ENCODE results near the gene PDHA1. TPM values are rescaled to one million over a fixed set of nuclear protein-coding genes. Genes with fewer than 3 reads are reported as not detected.

PDHA1 gene
- total and polyA plus RNA-seq, 2 experiments from 2014 or later: 77.3 to 257 TPM

- TF ChIP-seq CTCF (conservative IDR thresholded peaks at IDR 0.05; ENCODE audit: low read depth in 2 of 2) (no peak), NANOG (IDR thresholded peaks at IDR 0.05; ENCODE audit: borderline replicate concordance) (no peak), ZNF331 (CRISPR knock-in tag; IDR thresholded peaks at IDR 0.05; ENCODE audit: low read depth) (no peak), JUNB (IDR thresholded peaks at IDR 0.05; ENCODE audit: unreplicated experiment) (no peak)
These were observed 34.1 kb downstream of the PDHA1 start (continued) for GRCh38 chrX:19377799-19378198.

- Mint-ChIP-seq H3K27me3 (ENCODE audit: insufficient read depth, low read depth, poor library complexity) (peaks cover 2% of the 10 kb centered on the region), H3K9me3 (no peaks in the 10 kb centered on the region), H3K4me3 (no peak overlapping the region), H3K4me1 (no peaks in the 10 kb centered on the region), H3K27ac (no peak overlapping the region), H3K36me3 (ENCODE audit: low read depth) (no peaks in the 10 kb centered on the region; the same call in 2 of the 3 replicates)
- no peak overlapping the region for H3K4me2 ChIP-seq
- H3K4me1 ChIP-seq (ENCODE audit: insufficient read depth): no peaks in the 10 kb centered on the region
- no peaks in the 10 kb centered on the region for H4K20me1 ChIP-seq (replicated peaks; ENCODE audit: insufficient read depth)
- no peaks in the 10 kb centered on the region for H3F3A ChIP-seq (replicated peaks; ENCODE audit: low read depth)
- H3K9me2 ChIP-seq (ENCODE audit: insufficient read depth): no peaks in the 10 kb centered on the region
- DNase-seq (ENCODE audit: low spot score) (no peak), ATAC-seq (no peak)
- H3K4me3 ChIP-seq: no peak overlapping the region
- no peaks in the 10 kb centered on the region for H3K36me3 ChIP-seq (ENCODE audit: insufficient read depth)
- H3K27ac ChIP-seq (ENCODE audit: low read depth): no peak overlapping the region
- no peak overlapping the region for H2AFZ ChIP-seq
- no peaks in the 10 kb centered on the region for H3K79me2 ChIP-seq (replicated peaks; ENCODE audit: insufficient read depth)
- H3K27me3 ChIP-seq (ENCODE audit: insufficient read depth): no peaks in the 10 kb centered on the region
- TF ChIP-seq NANOG (IDR thresholded peaks at IDR 0.05; ENCODE audit: borderline replicate concordance) (no peak), REST (IDR thresholded peaks at IDR 0.05; ENCODE audit: unreplicated experiment) (no peak), CTCF (conservative IDR thresholded peaks at IDR 0.05; ENCODE audit: low read depth in 2 of 2) (no peak), ZNF331 (CRISPR knock-in tag; IDR thresholded peaks at IDR 0.05; ENCODE audit: low read depth) (no peak), JUNB (IDR thresholded peaks at IDR 0.05; ENCODE audit: unreplicated experiment) (no peak), ETS1 (IDR thresholded peaks at IDR 0.05) (no peak), CREB1 (CRISPR knock-in tag; IDR thresholded peaks at IDR 0.05; ENCODE audit: low read depth) (no peak), ZNF462 (CRISPR knock-in tag; IDR thresholded peaks at IDR 0.05) (no peak), ZNF114 (CRISPR knock-in tag; IDR thresholded peaks at IDR 0.05) (no peak), EZH2phosphoT487 (IDR thresholded peaks at IDR 0.05; ENCODE audit: unreplicated experiment) (no peak)
These were observed 37.6 kb downstream of the PDHA1 start for GRCh38 chrX:19381326-19381725.

All from GM23338 (cell line).